K562 (cell line): ENCODE data around the gene SNRNP200. TPM values are rescaled to one million over a fixed set of nuclear protein-coding genes. Genes with fewer than 3 reads are reported as not detected.

Experiments used
- EWSR1 ChIP-seq: fragments of 450-650 bp; IDR thresholded peaks from 2 replicates; pipeline ENCODE4 v1.6.1; 2018; ENCODE audit warnings: borderline replicate concordance, mild to moderate bottlenecking, low read depth, moderate library complexity; ENCODE audit not compliant: partially characterized antibody
- GATA2 ChIP-seq: sonication (generic); formaldehyde crosslinking; IDR thresholded peaks from 2 replicates; pipeline ENCODE4 v1.4.0; 2020; ENCODE audit warnings: mild to moderate bottlenecking, missing genetic modification reagents
- KAT8 ChIP-seq: fragments of 450-650 bp; IDR thresholded peaks from 2 replicates; pipeline ENCODE4 v1.6.1; 2016; ENCODE audit warnings: low read depth, mild to moderate bottlenecking
- NR2F6 ChIP-seq: fragments of 450-650 bp; formaldehyde crosslinking; IDR thresholded peaks from 2 replicates; pipeline ENCODE4 v1.4.0; 2020; ENCODE audit warnings: mild to moderate bottlenecking
- NR3C1 ChIP-seq: sonication (generic); formaldehyde crosslinking; IDR thresholded peaks from 2 replicates; pipeline ENCODE4 v1.8.1; 2022; ENCODE audit warnings: missing genetic modification reagents
- RAD21 ChIP-seq, 2 experiments: fragments of 250-450 bp in 1 of 2; fragments of 450-650 bp in 1 of 2; sonication (Bioruptor Pico) in 1 of 2; formaldehyde crosslinking in 1 of 2; IDR thresholded peaks in 1 of 2; conservative IDR thresholded peaks in 1 of 2; 2 replicates each; pipeline versions ENCODE4 v1.4.0 to v1.8.0; 2020 to 2022; ENCODE audit warnings: mild to moderate bottlenecking in 2 of 2, moderate library complexity in 1 of 2
- RBM15 ChIP-seq: fragments of 200-400 bp; formaldehyde crosslinking; IDR thresholded peaks from 2 replicates; pipeline ENCODE4 v1.6.1; 2018; ENCODE audit warnings: mild to moderate bottlenecking, low read length, moderate library complexity; ENCODE audit not compliant: insufficient read depth
- RBM17 ChIP-seq: fragments of 200-400 bp; formaldehyde crosslinking; IDR thresholded peaks from 2 replicates; pipeline ENCODE4 v1.6.1; 2017; ENCODE audit warnings: low read depth, mild to moderate bottlenecking, low read length, borderline replicate concordance
- SP2 ChIP-seq: IDR thresholded peaks from 2 replicates; pipeline ENCODE4 v1.6.1; 2011; ENCODE audit warnings: mild to moderate bottlenecking, low read depth, low read length, moderate library complexity; ENCODE audit not compliant: poor library complexity, severe bottlenecking; ENCODE audit errors: extremely low read depth
- ZNF174 ChIP-seq: fragments of 250-450 bp; sonication (Bioruptor Pico); IDR thresholded peaks from 2 replicates; pipeline ENCODE4 v1.4.0; 2020; ENCODE audit warnings: mild to moderate bottlenecking
- ZNF584 ChIP-seq: fragments of 200-800 bp; sonication (Bioruptor generic); IDR thresholded peaks from 2 replicates; pipeline ENCODE4 v1.6.1; 2016; ENCODE audit warnings: low read depth, mild to moderate bottlenecking, missing genetic modification characterization, missing compliant biosample characterization
- ZNF76 ChIP-seq: fragments of 250-450 bp; sonication (Bioruptor Pico); IDR thresholded peaks from 2 replicates; pipeline ENCODE4 v1.4.0; 2020; ENCODE audit warnings: mild to moderate bottlenecking, moderate library complexity, borderline replicate concordance
- polyA plus RNA-seq, 8 experiments: library from polyadenylated mRNA; depleted of rRNA in 4 of 8; stranded (reverse) in 5 of 8; unstranded in 3 of 8; fragments of >200 nt; fragmentation: Nextera tagmentation in 2 of 8; fragmentation: Illumina TruSeq in 1 of 8; extraction: Ambion mirVana in 2 of 8; extraction: Trizol in 1 of 8; gene quantifications; 2 replicates each; pipeline versions ENCODE4 v1.2.1 to v1.2.3, GENCODE V29; 2011 to 2014; ENCODE audit warnings: inconsistent platforms in 1 of 8, missing spikeins in 1 of 8
- total RNA-seq, 7 experiments: library from RNA; depleted of rRNA in 6 of 7; stranded (reverse); fragments of >200 nt in 6 of 7; fragmentation: Illumina TruSeq in 2 of 7; extraction: Trizol in 2 of 7; gene quantifications; 2 replicates each; pipeline versions ENCODE4 v1.2.1 to v1.2.3, GENCODE V29; 2011 to 2021; ENCODE audit warnings: low replicate concordance in 1 of 7
- TF ChIP-seq, protein P1 (sequence below): sonication (generic); formaldehyde crosslinking; IDR thresholded peaks from 2 replicates; pipeline ENCODE4 v1.8.1; 2023; ENCODE audit warnings: missing genetic modification reagents, mild to moderate bottlenecking, borderline replicate concordance
- TF ChIP-seq, protein P2 (sequence below): sonication (generic); formaldehyde crosslinking; IDR thresholded peaks from 2 replicates; pipeline ENCODE4 v1.8.1; 2022; ENCODE audit warnings: missing genetic modification reagents
- TF ChIP-seq, protein P3 (sequence below), 2 experiments: fragments of 150-350 bp in 1 of 2; IDR thresholded peaks; 2 replicates each; pipeline ENCODE4 v1.6.1; 2012 to 2016; ENCODE audit warnings: low read depth in 2 of 2, low read length in 2 of 2, mild to moderate bottlenecking in 1 of 2, moderate library complexity in 1 of 2

The SNRNP200 gene
- total and polyA plus RNA-seq, 9 of the 15 experiments (the other 6 are each of a cell fraction or from before 2014, with no cell fraction given), result 76.1 to 231 (median 155) TPM

DNA sequence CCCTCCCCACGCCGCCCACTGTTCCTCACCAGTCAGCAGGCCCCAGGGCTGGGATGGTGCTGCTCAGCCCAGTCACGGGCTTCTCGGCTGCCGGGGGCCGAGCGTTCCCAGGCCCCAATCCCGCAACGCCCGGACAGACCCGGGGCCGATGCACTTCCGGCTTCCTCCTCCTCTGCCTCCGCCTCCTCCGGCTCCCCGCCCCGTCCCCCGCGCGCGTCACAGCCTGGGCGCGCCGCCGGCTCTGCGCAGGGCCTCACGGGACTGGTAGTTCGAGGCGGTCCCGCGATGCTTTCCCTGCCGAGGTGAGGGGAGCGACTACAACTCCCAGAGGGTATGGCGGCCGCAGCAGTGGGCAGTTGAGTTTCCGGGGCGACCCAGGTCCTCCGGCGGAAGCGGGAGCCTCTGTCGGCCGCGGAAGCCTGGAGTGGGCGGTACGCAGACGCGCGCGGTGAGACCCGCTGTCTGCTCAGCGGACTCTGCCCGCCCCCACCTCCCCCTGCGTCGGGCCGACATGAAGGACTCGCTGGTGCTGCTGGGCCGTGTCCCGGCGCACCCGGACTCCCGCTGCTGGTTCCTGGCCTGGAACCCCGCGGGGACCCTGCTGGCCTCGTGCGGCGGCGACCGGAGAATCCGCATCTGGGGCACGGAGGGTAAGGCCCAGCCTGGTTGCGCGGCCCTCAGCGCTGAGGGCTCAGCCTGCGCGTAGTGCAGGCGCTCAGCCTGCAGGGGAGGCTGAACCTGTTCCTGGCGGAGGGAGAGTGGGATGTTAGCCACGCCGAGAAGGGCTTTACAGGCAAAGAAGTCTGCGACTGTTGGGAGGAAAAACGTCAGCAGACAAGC, 39.3 kb downstream of the SNRNP200 start, which contains the start of the genes CIAO1 and TMEM127 (continued):
- TF ChIP-seq, protein P1, sequence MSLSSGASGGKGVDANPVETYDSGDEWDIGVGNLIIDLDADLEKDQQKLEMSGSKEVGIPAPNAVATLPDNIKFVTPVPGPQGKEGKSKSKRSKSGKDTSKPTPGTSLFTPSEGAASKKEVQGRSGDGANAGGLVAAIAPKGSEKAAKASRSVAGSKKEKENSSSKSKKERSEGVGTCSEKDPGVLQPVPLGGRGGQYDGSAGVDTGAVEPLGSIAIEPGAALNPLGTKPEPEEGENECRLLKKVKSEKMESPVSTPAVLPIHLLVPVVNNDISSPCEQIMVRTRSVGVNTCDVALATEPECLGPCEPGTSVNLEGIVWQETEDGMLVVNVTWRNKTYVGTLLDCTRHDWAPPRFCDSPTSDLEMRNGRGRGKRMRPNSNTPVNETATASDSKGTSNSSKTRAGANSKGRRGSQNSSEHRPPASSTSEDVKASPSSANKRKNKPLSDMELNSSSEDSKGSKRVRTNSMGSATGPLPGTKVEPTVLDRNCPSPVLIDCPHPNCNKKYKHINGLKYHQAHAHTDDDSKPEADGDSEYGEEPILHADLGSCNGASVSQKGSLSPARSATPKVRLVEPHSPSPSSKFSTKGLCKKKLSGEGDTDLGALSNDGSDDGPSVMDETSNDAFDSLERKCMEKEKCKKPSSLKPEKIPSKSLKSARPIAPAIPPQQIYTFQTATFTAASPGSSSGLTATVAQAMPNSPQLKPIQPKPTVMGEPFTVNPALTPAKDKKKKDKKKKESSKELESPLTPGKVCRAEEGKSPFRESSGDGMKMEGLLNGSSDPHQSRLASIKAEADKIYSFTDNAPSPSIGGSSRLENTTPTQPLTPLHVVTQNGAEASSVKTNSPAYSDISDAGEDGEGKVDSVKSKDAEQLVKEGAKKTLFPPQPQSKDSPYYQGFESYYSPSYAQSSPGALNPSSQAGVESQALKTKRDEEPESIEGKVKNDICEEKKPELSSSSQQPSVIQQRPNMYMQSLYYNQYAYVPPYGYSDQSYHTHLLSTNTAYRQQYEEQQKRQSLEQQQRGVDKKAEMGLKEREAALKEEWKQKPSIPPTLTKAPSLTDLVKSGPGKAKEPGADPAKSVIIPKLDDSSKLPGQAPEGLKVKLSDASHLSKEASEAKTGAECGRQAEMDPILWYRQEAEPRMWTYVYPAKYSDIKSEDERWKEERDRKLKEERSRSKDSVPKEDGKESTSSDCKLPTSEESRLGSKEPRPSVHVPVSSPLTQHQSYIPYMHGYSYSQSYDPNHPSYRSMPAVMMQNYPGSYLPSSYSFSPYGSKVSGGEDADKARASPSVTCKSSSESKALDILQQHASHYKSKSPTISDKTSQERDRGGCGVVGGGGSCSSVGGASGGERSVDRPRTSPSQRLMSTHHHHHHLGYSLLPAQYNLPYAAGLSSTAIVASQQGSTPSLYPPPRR (CRISPR knock-in tag), result no peak
- TF ChIP-seq ZNF76 (CRISPR knock-in tag), result no peak
- no peak for TF ChIP-seq NR3C1 (CRISPR knock-in tag)
- TF ChIP-seq EWSR1, result no peak
- TF ChIP-seq RBM15, result no peak
- TF ChIP-seq NR2F6, result no peak
- no peak for TF ChIP-seq ZNF174 (CRISPR knock-in tag)
- no peak; a peak in 1 of 4 replicates for TF ChIP-seq RAD21 (CRISPR knock-in tag; conservative IDR thresholded peaks at IDR 0.05 in 1 of 2, IDR thresholded peaks at IDR 0.05 in 1 of 2)
- TF ChIP-seq, protein P2, sequence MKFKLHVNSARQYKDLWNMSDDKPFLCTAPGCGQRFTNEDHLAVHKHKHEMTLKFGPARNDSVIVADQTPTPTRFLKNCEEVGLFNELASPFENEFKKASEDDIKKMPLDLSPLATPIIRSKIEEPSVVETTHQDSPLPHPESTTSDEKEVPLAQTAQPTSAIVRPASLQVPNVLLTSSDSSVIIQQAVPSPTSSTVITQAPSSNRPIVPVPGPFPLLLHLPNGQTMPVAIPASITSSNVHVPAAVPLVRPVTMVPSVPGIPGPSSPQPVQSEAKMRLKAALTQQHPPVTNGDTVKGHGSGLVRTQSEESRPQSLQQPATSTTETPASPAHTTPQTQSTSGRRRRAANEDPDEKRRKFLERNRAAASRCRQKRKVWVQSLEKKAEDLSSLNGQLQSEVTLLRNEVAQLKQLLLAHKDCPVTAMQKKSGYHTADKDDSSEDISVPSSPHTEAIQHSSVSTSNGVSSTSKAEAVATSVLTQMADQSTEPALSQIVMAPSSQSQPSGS (CRISPR knock-in tag), result no peak
- no peak for TF ChIP-seq KAT8
- no peak for TF ChIP-seq SP2
- TF ChIP-seq, protein P3, sequence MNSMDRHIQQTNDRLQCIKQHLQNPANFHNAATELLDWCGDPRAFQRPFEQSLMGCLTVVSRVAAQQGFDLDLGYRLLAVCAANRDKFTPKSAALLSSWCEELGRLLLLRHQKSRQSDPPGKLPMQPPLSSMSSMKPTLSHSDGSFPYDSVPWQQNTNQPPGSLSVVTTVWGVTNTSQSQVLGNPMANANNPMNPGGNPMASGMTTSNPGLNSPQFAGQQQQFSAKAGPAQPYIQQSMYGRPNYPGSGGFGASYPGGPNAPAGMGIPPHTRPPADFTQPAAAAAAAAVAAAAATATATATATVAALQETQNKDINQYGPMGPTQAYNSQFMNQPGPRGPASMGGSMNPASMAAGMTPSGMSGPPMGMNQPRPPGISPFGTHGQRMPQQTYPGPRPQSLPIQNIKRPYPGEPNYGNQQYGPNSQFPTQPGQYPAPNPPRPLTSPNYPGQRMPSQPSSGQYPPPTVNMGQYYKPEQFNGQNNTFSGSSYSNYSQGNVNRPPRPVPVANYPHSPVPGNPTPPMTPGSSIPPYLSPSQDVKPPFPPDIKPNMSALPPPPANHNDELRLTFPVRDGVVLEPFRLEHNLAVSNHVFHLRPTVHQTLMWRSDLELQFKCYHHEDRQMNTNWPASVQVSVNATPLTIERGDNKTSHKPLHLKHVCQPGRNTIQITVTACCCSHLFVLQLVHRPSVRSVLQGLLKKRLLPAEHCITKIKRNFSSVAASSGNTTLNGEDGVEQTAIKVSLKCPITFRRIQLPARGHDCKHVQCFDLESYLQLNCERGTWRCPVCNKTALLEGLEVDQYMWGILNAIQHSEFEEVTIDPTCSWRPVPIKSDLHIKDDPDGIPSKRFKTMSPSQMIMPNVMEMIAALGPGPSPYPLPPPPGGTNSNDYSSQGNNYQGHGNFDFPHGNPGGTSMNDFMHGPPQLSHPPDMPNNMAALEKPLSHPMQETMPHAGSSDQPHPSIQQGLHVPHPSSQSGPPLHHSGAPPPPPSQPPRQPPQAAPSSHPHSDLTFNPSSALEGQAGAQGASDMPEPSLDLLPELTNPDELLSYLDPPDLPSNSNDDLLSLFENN (IDR thresholded peaks at IDR 0.05; ENCODE audit: low read depth in 2 of 2, low read length in 2 of 2), result no peak
- no peak for TF ChIP-seq RBM17
- no peak for TF ChIP-seq GATA2 (CRISPR knock-in tag)
- TF ChIP-seq ZNF584 (CRISPR knock-in tag), result no peak
